T-cell (primary cell): Measurements from ENCODE around the gene ANO2. TPM values are rescaled to one million over a fixed set of nuclear protein-coding genes. Genes with fewer than 3 reads are reported as not detected.

Experiments used
- ATAC-seq, 4 experiments: fragments of 200-7000 bp in 3 of 4; fragments of 150-1000 bp in 1 of 4; cut with Tn5 transposase; replicated peaks in 1 of 4; 1 replicate in 3 of 4; 2 replicates in 1 of 4; pipeline ENCODE4 v1.10.0; 2021; ENCODE audit warnings: moderate library complexity in 3 of 4, mild to moderate bottlenecking in 2 of 4, moderate number of reproducible peaks in 1 of 4
- CTCF ChIA-PET, 2 donors: fragments of 300-600 bp; sonication (Branson Sonifier 250); formaldehyde crosslinking; loops; one replicate each; lab custom pipeline; 2022; ENCODE audit warnings: antibody characterized with exemption in 2 of 2; lab: Charles Lee
- POLR2A ChIA-PET, 2 donors: fragments of 300-600 bp; sonication (Branson Sonifier 250); formaldehyde crosslinking; loops; one replicate each; lab custom pipeline; 2022; ENCODE audit warnings: antibody characterized with exemption in 2 of 2; lab: Charles Lee
- DNase-seq, 35 experiments: peaks; one replicate each; pipeline versions ENCODE4 v3.0.0 to v3.0.0-alpha.2; 2013 to 2023
- H3K27ac ChIP-seq: one replicate; pipeline ENCODE4 v1.5.1; 2013; ENCODE audit warnings: low read length
- H3K27me3 ChIP-seq, 2 experiments: replicated peaks in 1 of 2; 1 replicate in 1 of 2; 2 replicates in 1 of 2; pipeline versions ENCODE4 v1.6.1 to v1.7.0; 2013; ENCODE audit warnings: low read length in 1 of 2, mixed read lengths in 1 of 2; ENCODE audit not compliant: control insufficient read depth in 2 of 2, insufficient read depth in 2 of 2; ENCODE audit errors: extremely low read depth in 1 of 2
- H3K36me3 ChIP-seq, 2 donors: 1 replicate in 1 of 2; 2 replicates in 1 of 2; pipeline versions ENCODE4 v1.6.1 to v1.7.0; 2013; ENCODE audit warnings: low read length in 1 of 2; ENCODE audit not compliant: control insufficient read depth in 2 of 2, insufficient read depth in 1 of 2; ENCODE audit errors: extremely low read depth in 1 of 2
- H3K4me1 ChIP-seq, 2 experiments: 1 replicate in 1 of 2; 2 replicates in 1 of 2; pipeline versions ENCODE4 v1.6.1 to v1.7.0; 2013; ENCODE audit warnings: low read length in 2 of 2, mixed read lengths in 1 of 2; ENCODE audit not compliant: insufficient read depth in 2 of 2, control insufficient read depth in 1 of 2; ENCODE audit errors: extremely low read depth in 1 of 2
- H3K4me3 ChIP-seq, 2 donors: 1 replicate in 1 of 2; 2 replicates in 1 of 2; pipeline versions ENCODE4 v1.5.1 to v1.7.0; 2013; ENCODE audit warnings: mild to moderate bottlenecking in 2 of 2, low read length in 1 of 2, moderate library complexity in 1 of 2; ENCODE audit not compliant: control insufficient read depth in 1 of 2; ENCODE audit errors: extremely low read depth in 1 of 2
- H3K9me3 ChIP-seq: 2 replicates; pipeline ENCODE4 v1.7.0; 2013
- H3K27ac Mint-ChIP-seq, 2 donors: one replicate each; pipeline ENCODE4 v1.8.0; 2020 to 2021; ENCODE audit warnings: mild to moderate bottlenecking in 2 of 2, mixed read lengths in 2 of 2
- H3K27me3 Mint-ChIP-seq, 2 donors: one replicate each; pipeline ENCODE4 v1.8.0; 2021 to 2022; ENCODE audit warnings: mixed read lengths in 2 of 2
- H3K36me3 Mint-ChIP-seq: one replicate; pipeline ENCODE4 v1.8.0; 2021; ENCODE audit warnings: mixed read lengths
- H3K4me1 Mint-ChIP-seq, 3 donors: one replicate each; pipeline ENCODE4 v1.8.0; 2020 to 2022; ENCODE audit warnings: mixed read lengths in 3 of 3, mild to moderate bottlenecking in 1 of 3
- H3K4me3 Mint-ChIP-seq, 3 donors: one replicate each; pipeline ENCODE4 v1.8.0; 2020 to 2022; ENCODE audit warnings: mild to moderate bottlenecking in 3 of 3, mixed read lengths in 3 of 3, moderate library complexity in 3 of 3
- H3K9me3 Mint-ChIP-seq, 3 donors: one replicate each; pipeline ENCODE4 v1.8.0; 2020 to 2022; ENCODE audit warnings: mixed read lengths in 3 of 3
- WGBS: methylation state at CpG from one replicate; pipeline ENCODE4 v1.1.5; 2013; ENCODE audit warnings: missing lambda C conversion rate; ENCODE audit not compliant: insufficient coverage; 5-methylcytosine and 5-hydroxymethylcytosine counted together
- total RNA-seq, 35 experiments: library from RNA in 6 of 35; stranded (reverse) in 6 of 35; fragments of 120-200 nt in 1 of 35; gene quantifications; one replicate each; pipeline versions ENCODE4 v1.2.1 to v1.2.4 and lab custom pipeline; 2013 to 2026

Gene ANO2
- total RNA-seq, 5 donors from 2014 or later (not counting 1 experiment from before 2014, with no cell fraction given) = not detected

GRCh38 chr12:5623411-5623810 lies 321.6 kb downstream of the ANO2 start:
- Histone ChIP-seq H3K36me3 (no peaks in the 10 kb centered on the region), H3K27me3 (peaks cover 0 to 9% of the 10 kb centered on the region in 2 experiments), H3K27ac (no peak overlapping the region), H3K4me3 (no peak overlapping the region), H3K9me3 (no peaks in the 10 kb centered on the region), H3K4me1 (no peaks in the 10 kb centered on the region)
- DNase-seq (no peak), ATAC-seq (no peak)
- Mint-ChIP-seq H3K4me1 (no peaks in the 10 kb centered on the region), H3K36me3 (no peaks in the 10 kb centered on the region), H3K9me3 (no peaks in the 10 kb centered on the region), H3K4me3 (no peak overlapping the region), H3K27me3 (peaks cover 10 to 36% of the 10 kb centered on the region in 2 donors), H3K27ac (no peak overlapping the region)
- 84% methylated on average over 6 of the region's 7 CpGs for WGBS
- POLR2A ChIA-PET = no interaction called here
- CTCF ChIA-PET = no interaction called here

- Mint-ChIP-seq H3K4me1 (no peaks in the 10 kb centered on the region), H3K4me3 (no peak overlapping the region), H3K36me3 (no peaks in the 10 kb centered on the region), H3K27me3 (peaks cover 10 to 36% of the 10 kb centered on the region in 2 donors), H3K9me3 (no peaks in the 10 kb centered on the region), H3K27ac (no peak overlapping the region)
- ChIA-PET POLR2A (no interaction called here), CTCF (no interaction called here)
- no peak overlapping the region for H3K27ac ChIP-seq
- H3K9me3 ChIP-seq = no peaks in the 10 kb centered on the region
- H3K27me3 ChIP-seq = peaks cover 0 to 9% of the 10 kb centered on the region in 2 experiments
- DNase-seq = no peak
- no peak for ATAC-seq
- WGBS = 77% methylated on average over 2 of the region's 3 CpGs
- H3K4me3 ChIP-seq = no peak overlapping the region
- no peaks in the 10 kb centered on the region for H3K4me1 ChIP-seq
- no peaks in the 10 kb centered on the region for H3K36me3 ChIP-seq
Observed at GRCh38 chr12:5622280-5622679, 322.8 kb downstream of the ANO2 start.

GRCh38 chr12:5621329-5621728 lies 323.7 kb downstream of the ANO2 start:
- H3K4me1 Mint-ChIP-seq = no peaks in the 10 kb centered on the region
- H3K27ac Mint-ChIP-seq = no peak overlapping the region

GRCh38 chr12:5620896-5621295 lies 324.2 kb downstream of the ANO2 start:
- H3K27me3 ChIP-seq = peaks cover 0 to 9% of the 10 kb centered on the region in 2 experiments
- H3K27ac ChIP-seq = no peak overlapping the region
- POLR2A ChIA-PET = no interaction called here
- 79% methylated on average over 3 of the region's 7 CpGs for WGBS
- no peak overlapping the region for H3K4me3 ChIP-seq
- H3K4me3 Mint-ChIP-seq = no peak overlapping the region
- ATAC-seq = no peak
- H3K36me3 Mint-ChIP-seq = no peaks in the 10 kb centered on the region
- no peaks in the 10 kb centered on the region for H3K4me1 ChIP-seq
- CTCF ChIA-PET = no interaction called here
- H3K9me3 Mint-ChIP-seq = no peaks in the 10 kb centered on the region
- H3K36me3 ChIP-seq = no peaks in the 10 kb centered on the region
- H3K27me3 Mint-ChIP-seq = peaks cover 10 to 31% of the 10 kb centered on the region in 2 donors
- H3K9me3 ChIP-seq = no peaks in the 10 kb centered on the region
- no peak for DNase-seq
- no peaks in the 10 kb centered on the region for H3K4me1 Mint-ChIP-seq
- H3K27ac Mint-ChIP-seq = no peak overlapping the region

More at GRCh38 chr12:5621329-5621728, 323.7 kb downstream of the ANO2 start:
- peaks cover 0 to 9% of the 10 kb centered on the region in 2 experiments for H3K27me3 ChIP-seq
- WGBS = 91% methylated on average over 7 of the region's 9 CpGs
- ATAC-seq (no peak), DNase-seq (no peak)
- POLR2A ChIA-PET = no interaction called here
- H3K4me1 ChIP-seq = no peaks in the 10 kb centered on the region
- no peak overlapping the region for H3K4me3 ChIP-seq
- H3K36me3 Mint-ChIP-seq = no peaks in the 10 kb centered on the region
- H3K27ac ChIP-seq = no peak overlapping the region
- H3K36me3 ChIP-seq = no peaks in the 10 kb centered on the region
- H3K9me3 Mint-ChIP-seq = no peaks in the 10 kb centered on the region
- CTCF ChIA-PET = no interaction called here
- no peak overlapping the region for H3K4me3 Mint-ChIP-seq
- H3K27me3 Mint-ChIP-seq = peaks cover 10 to 31% of the 10 kb centered on the region in 2 donors
- no peaks in the 10 kb centered on the region for H3K9me3 ChIP-seq

GRCh38 chr12:5619628-5620027 lies 325.4 kb downstream of the ANO2 start:
- WGBS = 82% methylated on average over 3 of the region's 5 CpGs
- Mint-ChIP-seq H3K9me3 (no peaks in the 10 kb centered on the region), H3K36me3 (no peaks in the 10 kb centered on the region), H3K4me1 (no peaks in the 10 kb centered on the region), H3K27me3 (peaks cover 10 to 26% of the 10 kb centered on the region in 2 donors), H3K27ac (no peak overlapping the region), H3K4me3 (no peak overlapping the region)
- no peaks in the 10 kb centered on the region for H3K9me3 ChIP-seq
- H3K27me3 ChIP-seq = peaks cover 0 to 9% of the 10 kb centered on the region in 2 experiments
- no peak for ATAC-seq
- H3K4me3 ChIP-seq = no peak overlapping the region
- CTCF ChIA-PET = no interaction called here
- DNase-seq = no peak
- POLR2A ChIA-PET = no interaction called here
- no peaks in the 10 kb centered on the region for H3K4me1 ChIP-seq
- H3K27ac ChIP-seq = no peak overlapping the region
- H3K36me3 ChIP-seq = no peaks in the 10 kb centered on the region

- Mint-ChIP-seq H3K27me3 (peaks cover 10 to 14% of the 10 kb centered on the region in 2 donors), H3K4me3 (no peak overlapping the region), H3K4me1 (no peaks in the 10 kb centered on the region), H3K9me3 (no peaks in the 10 kb centered on the region), H3K36me3 (no peaks in the 10 kb centered on the region), H3K27ac (no peak overlapping the region)
- 89% methylated on average over 4 of the region's 4 CpGs for WGBS
- H3K36me3 ChIP-seq = no peaks in the 10 kb centered on the region
- H3K4me1 ChIP-seq = no peaks in the 10 kb centered on the region
- ChIA-PET CTCF (no interaction called here), POLR2A (no interaction called here)
- no peak overlapping the region for H3K27ac ChIP-seq
- H3K4me3 ChIP-seq = no peak overlapping the region
- H3K9me3 ChIP-seq = no peaks in the 10 kb centered on the region
- DNase-seq (no peak), ATAC-seq (no peak)
- H3K27me3 ChIP-seq = peaks cover 0 to 8% of the 10 kb centered on the region in 2 experiments
Observed at GRCh38 chr12:5616854-5617253, 328.2 kb downstream of the ANO2 start.

GRCh38 chr12:5615760-5616159 lies 329.3 kb downstream of the ANO2 start:
- ATAC-seq (no peak), DNase-seq (no peak)
- Mint-ChIP-seq H3K9me3 (no peaks in the 10 kb centered on the region), H3K27me3 (peaks cover 4 to 7% of the 10 kb centered on the region in 2 donors), H3K27ac (no peak overlapping the region), H3K4me1 (no peaks in the 10 kb centered on the region), H3K4me3 (no peak overlapping the region), H3K36me3 (no peaks in the 10 kb centered on the region)
- no peak overlapping the region for H3K27ac ChIP-seq
- H3K9me3 ChIP-seq = no peaks in the 10 kb centered on the region
- no peaks in the 10 kb centered on the region for H3K4me1 ChIP-seq
- H3K36me3 ChIP-seq = no peaks in the 10 kb centered on the region
- WGBS = 67% methylated on average over 1 of the region's 1 CpG
- ChIA-PET POLR2A (no interaction called here), CTCF (no interaction called here)
- no peak overlapping the region for H3K4me3 ChIP-seq
- peaks cover 0 to 5% of the 10 kb centered on the region in 2 experiments for H3K27me3 ChIP-seq
